NK-92 treated with Interleukin-12 subunit alpha and Interleukin-12 subunit beta, amount 100 ng/mL, for 24 hours (cell line): Measurements from ENCODE around the gene ABTB2.
"Not testable (repeated sequence)": the region's sequence is repeated elsewhere in the genome, so short reads cannot be mapped to it uniquely, and the experiment has no call there.

Experiments
- DNase-seq: peaks from one replicate; lab custom pipeline; 2025; lab: John Stamatoyannopoulos, UW

ABTB2 gene

GRCh38 chr11:34238533-34238932, 119.3 kb downstream of the ABTB2 start:
- no peak for DNase-seq

- no peak for DNase-seq
Measured at GRCh38 chr11:34236572-34236971, 121.2 kb downstream of the ABTB2 start.

- no peak for DNase-seq
Measured at GRCh38 chr11:34235591-34236071, 122.2 kb downstream of the ABTB2 start.

- DNase-seq, result no peak
Measured at GRCh38 chr11:34235189-34235588, 122.6 kb downstream of the ABTB2 start.

GRCh38 chr11:34234086-34234740, 123.6 kb downstream of the ABTB2 start:
- peak; percentile 65 for DNase-seq

GRCh38 chr11:34233215-34233614, 124.6 kb downstream of the ABTB2 start:
- DNase-seq, result no peak

GRCh38 chr11:34232807-34233206, 125.0 kb downstream of the ABTB2 start:
- DNase-seq, result no peak

GRCh38 chr11:34226210-34226609, 131.6 kb downstream of the ABTB2 start:
- no peak for DNase-seq

GRCh38 chr11:34225091-34225490, 132.7 kb downstream of the ABTB2 start:
- DNase-seq, result no peak

GRCh38 chr11:34224434-34224966, 133.3 kb downstream of the ABTB2 start:
- no peak for DNase-seq

GRCh38 chr11:34223907-34224306, 133.9 kb downstream of the ABTB2 start:
- no peak for DNase-seq

- DNase-seq, result no peak
Measured at GRCh38 chr11:34223021-34223813, 134.6 kb downstream of the ABTB2 start.

- no peak for DNase-seq
Measured at GRCh38 chr11:34222030-34222429, 135.8 kb downstream of the ABTB2 start.

- no peak for DNase-seq
Measured at GRCh38 chr11:34219941-34220370, 137.9 kb downstream of the ABTB2 start.

- DNase-seq, result no peak
Measured at GRCh38 chr11:34219279-34219678, 138.5 kb downstream of the ABTB2 start.

GRCh38 chr11:34218756-34219155, 139.1 kb downstream of the ABTB2 start:
- not testable (repeated sequence) for DNase-seq

- no peak for DNase-seq
Measured at GRCh38 chr11:34218067-34218466, 139.7 kb downstream of the ABTB2 start.

GRCh38 chr11:34216706-34217105, 141.1 kb downstream of the ABTB2 start:
- no peak for DNase-seq

GRCh38 chr11:34215806-34216453, 141.9 kb downstream of the ABTB2 start:
- DNase-seq, result no peak

- DNase-seq, result peak; percentile 69
Measured at GRCh38 chr11:34214961-34215805, 142.6 kb downstream of the ABTB2 start.

GRCh38 chr11:34213366-34213765, 144.4 kb downstream of the ABTB2 start:
- no peak for DNase-seq

- DNase-seq, result no peak
Measured at GRCh38 chr11:34212566-34212965, 145.2 kb downstream of the ABTB2 start.
